Esophagus muscularis mucosa (tissue), 3 donors: ENCODE measurements around the gene NTN5.

Experiments
- POLR2AphosphoS5 ChIP-seq, 2 donors: sonication (generic); formaldehyde crosslinking; IDR thresholded peaks; one replicate each; pipeline ENCODE4 v1.6.1; 2017; ENCODE audit warnings: antibody characterized with exemption in 2 of 2
- TF ChIP-seq, protein P1 (sequence below), 3 experiments: fragments of 200-600 bp in 2 of 3; fragments of 450-650 bp in 1 of 3; sonication (generic) in 2 of 3; IDR thresholded peaks; one replicate each; pipeline ENCODE4 v1.5.1; 2017 to 2019; ENCODE audit warnings: antibody characterized with exemption in 3 of 3, mild to moderate bottlenecking in 2 of 3, moderate library complexity in 1 of 3

DNA sequence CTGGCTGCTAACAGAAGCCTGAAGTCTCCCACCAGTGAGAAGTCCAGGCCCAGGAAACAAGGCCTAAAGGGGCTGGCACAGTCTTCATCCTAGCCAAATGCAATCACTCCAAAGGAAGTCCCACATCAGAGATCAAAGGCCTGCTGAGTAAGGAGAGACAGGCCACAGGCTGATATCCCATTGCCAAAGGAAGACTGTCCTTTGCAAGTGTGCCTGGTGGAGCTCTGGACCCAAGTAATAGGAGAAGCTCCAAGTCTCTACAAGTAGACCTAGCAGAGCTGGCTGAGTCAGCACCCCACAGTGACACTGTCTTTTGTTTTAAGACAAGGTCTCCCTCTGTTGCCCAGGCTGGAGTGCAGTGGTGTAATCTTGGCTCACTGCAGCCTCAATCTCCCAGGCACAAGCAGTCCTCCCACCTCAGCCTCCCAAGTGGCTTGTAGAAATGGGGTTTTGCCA is 40.1 kb downstream of the NTN5 start:
- TF ChIP-seq, protein P1, sequence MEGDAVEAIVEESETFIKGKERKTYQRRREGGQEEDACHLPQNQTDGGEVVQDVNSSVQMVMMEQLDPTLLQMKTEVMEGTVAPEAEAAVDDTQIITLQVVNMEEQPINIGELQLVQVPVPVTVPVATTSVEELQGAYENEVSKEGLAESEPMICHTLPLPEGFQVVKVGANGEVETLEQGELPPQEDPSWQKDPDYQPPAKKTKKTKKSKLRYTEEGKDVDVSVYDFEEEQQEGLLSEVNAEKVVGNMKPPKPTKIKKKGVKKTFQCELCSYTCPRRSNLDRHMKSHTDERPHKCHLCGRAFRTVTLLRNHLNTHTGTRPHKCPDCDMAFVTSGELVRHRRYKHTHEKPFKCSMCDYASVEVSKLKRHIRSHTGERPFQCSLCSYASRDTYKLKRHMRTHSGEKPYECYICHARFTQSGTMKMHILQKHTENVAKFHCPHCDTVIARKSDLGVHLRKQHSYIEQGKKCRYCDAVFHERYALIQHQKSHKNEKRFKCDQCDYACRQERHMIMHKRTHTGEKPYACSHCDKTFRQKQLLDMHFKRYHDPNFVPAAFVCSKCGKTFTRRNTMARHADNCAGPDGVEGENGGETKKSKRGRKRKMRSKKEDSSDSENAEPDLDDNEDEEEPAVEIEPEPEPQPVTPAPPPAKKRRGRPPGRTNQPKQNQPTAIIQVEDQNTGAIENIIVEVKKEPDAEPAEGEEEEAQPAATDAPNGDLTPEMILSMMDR (IDR thresholded peaks at IDR 0.05), result no peak
- no peak for TF ChIP-seq POLR2AphosphoS5 (IDR thresholded peaks at IDR 0.05)
